H9 (cell line): ENCODE measurements around the gene ETV5. TPM values are rescaled to one million over a fixed set of nuclear protein-coding genes. Genes with fewer than 3 reads are reported as not detected.

Experiments
- DNase-seq: peaks from one replicate; pipeline ENCODE4 v3.0.0-alpha.2; 2017
- H2AFZ ChIP-seq: one replicate; pipeline ENCODE4 v1.6.1; 2013; ENCODE audit warnings: mild to moderate bottlenecking, low read length, control low read depth, moderate library complexity
- H2AK5ac ChIP-seq: 2 replicates; pipeline ENCODE4 v1.6.1; 2013; ENCODE audit warnings: low read length, control low read depth, mixed read lengths; ENCODE audit not compliant: insufficient read length
- H2BK120ac ChIP-seq: one replicate; pipeline ENCODE4 v1.6.1; 2013; ENCODE audit warnings: low read depth, mild to moderate bottlenecking, low read length, control low read depth, inconsistent platforms; ENCODE audit not compliant: poor library complexity, severe bottlenecking
- H2BK12ac ChIP-seq: 2 replicates; pipeline ENCODE4 v1.6.1; 2013; ENCODE audit warnings: low read length, control low read depth, mixed read lengths, low read depth; ENCODE audit not compliant: insufficient read length
- H2BK15ac ChIP-seq: 2 replicates; pipeline ENCODE4 v1.6.1; 2013; ENCODE audit warnings: low read depth, low read length, control low read depth
- H2BK20ac ChIP-seq: one replicate; pipeline ENCODE4 v1.6.1; 2013; ENCODE audit warnings: low read depth, mild to moderate bottlenecking, low read length, control low read depth, inconsistent platforms; ENCODE audit not compliant: poor library complexity, severe bottlenecking
- H2BK5ac ChIP-seq: 2 replicates; pipeline ENCODE4 v1.6.1; 2013; ENCODE audit warnings: low read length, control low read depth, mixed read lengths; ENCODE audit not compliant: insufficient read length
- H3K14ac ChIP-seq: 2 replicates; pipeline ENCODE4 v1.6.1; 2013; ENCODE audit warnings: low read length, control low read depth; ENCODE audit not compliant: insufficient read depth
- H3K18ac ChIP-seq: 2 replicates; pipeline ENCODE4 v1.6.1; 2013; ENCODE audit warnings: low read depth, mild to moderate bottlenecking, mixed read lengths, low read length, control low read depth; ENCODE audit not compliant: insufficient read length
- H3K23ac ChIP-seq: 2 replicates; pipeline ENCODE4 v1.6.1; 2013; ENCODE audit warnings: low read length, control low read depth, mixed read lengths, low read depth; ENCODE audit not compliant: insufficient read length
- H3K23me2 ChIP-seq: 2 replicates; pipeline ENCODE4 v1.6.1; 2013; ENCODE audit warnings: low read depth, mild to moderate bottlenecking, mixed read lengths, low read length, control low read depth; ENCODE audit not compliant: insufficient read length, poor library complexity, severe bottlenecking
- H3K27ac ChIP-seq: 2 replicates; pipeline ENCODE4 v1.5.1; 2013; ENCODE audit warnings: low read length, control low read depth, mixed read lengths, low read depth; ENCODE audit not compliant: insufficient read length
- H3K27me3 ChIP-seq: 2 replicates; pipeline ENCODE4 v1.6.1; 2013; ENCODE audit warnings: low read length, control low read depth, inconsistent platforms; ENCODE audit not compliant: insufficient read depth
- H3K4ac ChIP-seq: 2 replicates; pipeline ENCODE4 v1.6.1; 2013; ENCODE audit warnings: low read depth, mild to moderate bottlenecking, control low read depth, inconsistent platforms, low read length, moderate library complexity
- H3K4me1 ChIP-seq: 2 replicates; pipeline ENCODE4 v1.6.1; 2013; ENCODE audit warnings: low read length, control low read depth, inconsistent platforms; ENCODE audit not compliant: insufficient read depth
- H3K4me2 ChIP-seq: 2 replicates; pipeline ENCODE4 v1.6.1; 2013; ENCODE audit warnings: low read length, control low read depth, mixed read lengths; ENCODE audit not compliant: insufficient read length, insufficient read depth
- H3K56ac ChIP-seq: 2 replicates; pipeline ENCODE4 v1.6.1; 2013; ENCODE audit warnings: low read depth, mild to moderate bottlenecking, mixed read lengths, low read length, control low read depth; ENCODE audit not compliant: insufficient read length
- H3K79me1 ChIP-seq: 2 replicates; pipeline ENCODE4 v1.6.1; 2013; ENCODE audit warnings: low read depth, mild to moderate bottlenecking, moderate library complexity, low read length, control low read depth, inconsistent platforms; ENCODE audit not compliant: insufficient read depth, poor library complexity, severe bottlenecking
- H3K79me2 ChIP-seq: 2 replicates; pipeline ENCODE4 v1.6.1; 2013; ENCODE audit warnings: low read length, control low read depth, inconsistent platforms; ENCODE audit not compliant: insufficient read depth
- H3K9ac ChIP-seq: 2 replicates; pipeline ENCODE4 v1.6.1; 2013; ENCODE audit warnings: low read length, control low read depth, mixed read lengths; ENCODE audit not compliant: insufficient read length; ENCODE audit errors: extremely low read depth
- H3K9me3 ChIP-seq: one replicate; pipeline ENCODE4 v1.6.1; 2013; ENCODE audit warnings: low read depth, low read length, inconsistent platforms; ENCODE audit not compliant: control insufficient read depth
- H3T11ph ChIP-seq: one replicate; pipeline ENCODE4 v1.6.1; 2013; ENCODE audit warnings: mild to moderate bottlenecking, low read length, control low read depth, inconsistent platforms
- H4K20me1 ChIP-seq: one replicate; pipeline ENCODE4 v1.6.1; 2013; ENCODE audit not compliant: control insufficient read depth, insufficient read length, insufficient read depth
- H4K5ac ChIP-seq: 2 replicates; pipeline ENCODE4 v1.6.1; 2013; ENCODE audit warnings: low read depth, mild to moderate bottlenecking, mixed read lengths, low read length, control low read depth; ENCODE audit not compliant: insufficient read length
- H4K8ac ChIP-seq: replicated peaks from 2 replicates; pipeline ENCODE4 v1.6.1; 2013; ENCODE audit warnings: low read length, control low read depth, mixed read lengths, low read depth; ENCODE audit not compliant: insufficient read length
- H4K91ac ChIP-seq: 2 replicates; pipeline ENCODE4 v1.6.1; 2013; ENCODE audit warnings: low read depth, mild to moderate bottlenecking, moderate library complexity, mixed read lengths, low read length, control low read depth; ENCODE audit not compliant: insufficient read length
- H3K27ac Mint-ChIP-seq, 3 experiments: 2 replicates in 2 of 3; 3 replicates in 1 of 3; pipeline ENCODE4 v1.8.0; 2020 to 2021; ENCODE audit warnings: mixed read lengths in 3 of 3, mild to moderate bottlenecking in 1 of 3, moderate library complexity in 1 of 3
- H3K27me3 Mint-ChIP-seq: 2 replicates; pipeline ENCODE4 v1.8.0; 2021; ENCODE audit warnings: low read depth, mild to moderate bottlenecking, moderate library complexity, mixed read lengths
- H3K36me3 Mint-ChIP-seq, 3 experiments: 2 replicates in 2 of 3; 3 replicates in 1 of 3; pipeline ENCODE4 v1.8.0; 2020 to 2021; ENCODE audit warnings: low read depth in 3 of 3, mixed read lengths in 3 of 3; ENCODE audit not compliant: insufficient read depth in 1 of 3
- H3K4me1 Mint-ChIP-seq, 2 experiments: 2 replicates each; pipeline ENCODE4 v1.8.0; 2020; ENCODE audit warnings: mixed read lengths in 2 of 2
- H3K4me3 Mint-ChIP-seq, 2 experiments: 2 replicates in 1 of 2; 3 replicates in 1 of 2; pipeline ENCODE4 v1.8.0; 2020 to 2021; ENCODE audit warnings: mild to moderate bottlenecking in 2 of 2, mixed read lengths in 2 of 2, moderate library complexity in 1 of 2
- H3K9me3 Mint-ChIP-seq, 2 experiments: 2 replicates in 1 of 2; 3 replicates in 1 of 2; pipeline ENCODE4 v1.8.0; 2020; ENCODE audit warnings: mild to moderate bottlenecking in 2 of 2, mixed read lengths in 2 of 2, moderate library complexity in 1 of 2
- CTCF ChIP-seq: fragments of 200-600 bp; sonication (generic); conservative IDR thresholded peaks from 3 replicates; pipeline ENCODE4 v1.8.0; 2021; ENCODE audit warnings: antibody characterized with exemption, mild to moderate bottlenecking
- WGBS: extraction: QIAGEN DNeasy Blood & Tissue Kit; methylation state at CpG from one replicate; pipeline ENCODE4 v1.1.7; 2013; ENCODE audit warnings: missing lambda C conversion rate, low lambda C conversion rate, mixed read lengths; ENCODE audit not compliant: insufficient read length; ENCODE audit errors: extremely low coverage; 5-methylcytosine and 5-hydroxymethylcytosine counted together
- total RNA-seq: library from RNA; stranded (reverse); gene quantifications from 2 replicates; pipeline ENCODE4 v1.2.1, GENCODE V29; 2021

The ETV5 gene
- total RNA-seq, 1 experiment from 2014 or later: 7.7 TPM

GRCh38 chr3:186022931-186023330, 86.0 kb downstream of the ETV5 start:
- Mint-ChIP-seq H3K9me3 (no peaks in the 10 kb centered on the region), H3K4me1 (no peaks in the 10 kb centered on the region), H3K27ac (no peak overlapping the region), H3K4me3 (no peak overlapping the region), H3K36me3 (no peaks in the 10 kb centered on the region), H3K27me3 (peaks cover 5% of the 10 kb centered on the region)
- Histone ChIP-seq H2BK12ac (no peak overlapping the region), H3K14ac (no peak overlapping the region), H3K27ac (no peak overlapping the region), H3K79me1 (no peaks in the 10 kb centered on the region), H3K9ac (no peak overlapping the region), H2BK120ac (no peak overlapping the region), H2AK5ac (no peak overlapping the region), H3K4ac (no peak overlapping the region), H3T11ph (no peak overlapping the region), H3K23me2 (no peaks in the 10 kb centered on the region), H3K23ac (no peak overlapping the region), H3K18ac (no peak overlapping the region), H3K4me2 (no peak overlapping the region), H4K91ac (no peak overlapping the region), H2BK5ac (no peak overlapping the region), H2BK15ac (no peak overlapping the region), H3K27me3 (no peaks in the 10 kb centered on the region), H2BK20ac (no peak overlapping the region), H4K8ac (no peak overlapping the region), H3K4me1 (no peaks in the 10 kb centered on the region), H3K56ac (no peak overlapping the region), H3K79me2 (no peaks in the 10 kb centered on the region), H3K9me3 (no peaks in the 10 kb centered on the region), H4K5ac (no peak overlapping the region), H4K20me1 (no peaks in the 10 kb centered on the region), H2AFZ (no peak overlapping the region)
- no peak for TF ChIP-seq CTCF
- no peak for DNase-seq
- WGBS: no CpG with 5 or more reads among the region's 3 CpGs
